HCT116 (cell line): ENCODE data around the gene SPRN. TPM values are rescaled to one million over a fixed set of nuclear protein-coding genes. Genes with fewer than 3 reads are reported as not detected.

Source experiments
- ATAC-seq: fragments of 200-7000 bp; cut with Tn5 transposase; 2 replicates; pipeline ENCODE4 v1.9.1; 2020; ENCODE audit warnings: mild to moderate bottlenecking, moderate library complexity
- BruUV-seq: library from RNA; stranded (reverse); fragments of 400-500 nt; replicated peaks from 2 replicates; lab custom pipeline; 2021; lab: Mats Ljungman, UMichigan
- CTCF ChIA-PET: fragments of 300-600 bp; sonication (Branson Sonifier 250); formaldehyde crosslinking; loops from one replicate; lab custom pipeline; 2021; ENCODE audit warnings: antibody characterized with exemption; lab: Charles Lee
- POLR2A ChIA-PET: fragments of 300-600, 350-600 bp; sonication (Branson Sonifier 250); formaldehyde crosslinking; loops from one replicate; lab custom pipeline; 2021; ENCODE audit warnings: antibody characterized with exemption; lab: Charles Lee
- RAD21 ChIA-PET, 2 experiments: fragments of 300-600 bp; sonication (Branson Sonifier 250); formaldehyde crosslinking; loops; one replicate each; lab custom pipeline; 2023; ENCODE audit warnings: low total read pairs in 2 of 2; ENCODE audit not compliant: uncharacterized antibody in 2 of 2, unreplicated experiment in 2 of 2, low non-redundant PET in 1 of 2; lab: Charles Lee
- DNase-seq: peaks from one replicate; pipeline ENCODE4 v3.0.0-alpha.2; 2010; ENCODE audit warnings: low read depth, low spot score
- H2AFZ ChIP-seq: fragments of 200-600 bp; shearing (Covaris generic), sonication (generic); 2 replicates; pipeline ENCODE4 v1.6.1; 2017; ENCODE audit warnings: low read depth, mixed run types, mixed read lengths, antibody characterized with exemption, low read length; ENCODE audit not compliant: poor library complexity, severe bottlenecking
- H3K27ac ChIP-seq: 2 replicates; pipeline ENCODE4 v1.5.1; 2012; ENCODE audit warnings: low read depth, low read length
- H3K27me3 ChIP-seq: fragments of 200-600 bp; sonication (generic); 2 replicates; pipeline ENCODE4 v1.6.1; 2016; ENCODE audit warnings: mixed run types, low read length, mixed read lengths; ENCODE audit not compliant: insufficient read depth
- H3K36me3 ChIP-seq, 2 experiments: fragments of 200-500 bp in 1 of 2; fragments of 200-600 bp in 1 of 2; sonication (Bioruptor generic) in 1 of 2; sonication (generic) in 1 of 2; 2 replicates each; pipeline versions ENCODE4 v1.5.1 to v1.6.1; 2014 to 2016; ENCODE audit warnings: low read length in 2 of 2, inconsistent platforms in 1 of 2, mixed read lengths in 1 of 2, mixed run types in 1 of 2; ENCODE audit not compliant: insufficient read depth in 2 of 2, control insufficient read depth in 1 of 2
- H3K4me1 ChIP-seq, 2 experiments: fragments of 200-600 bp in 1 of 2; sonication (generic) in 1 of 2; 2 replicates each; pipeline versions ENCODE4 v1.5.1 to v1.6.1; 2012 to 2017; ENCODE audit warnings: low read length in 2 of 2, inconsistent platforms in 1 of 2, mild to moderate bottlenecking in 1 of 2, mixed read lengths in 1 of 2, mixed run types in 1 of 2, moderate library complexity in 1 of 2; ENCODE audit not compliant: insufficient read depth in 2 of 2, control insufficient read depth in 1 of 2
- H3K4me2 ChIP-seq: fragments of 200-600 bp; sonication (generic); 2 replicates; pipeline ENCODE4 v1.6.1; 2017; ENCODE audit warnings: mixed run types, low read length, mixed read lengths
- H3K4me3 ChIP-seq, 2 experiments: fragments of 200-600 bp in 1 of 2; sonication (generic) in 1 of 2; replicated peaks in 1 of 2; 2 replicates each; pipeline ENCODE4 v1.5.1; 2011 to 2016; ENCODE audit warnings: low read length in 2 of 2, control low read depth in 1 of 2, low read depth in 1 of 2, mild to moderate bottlenecking in 1 of 2, mixed read lengths in 1 of 2, mixed run types in 1 of 2
- H3K79me2 ChIP-seq: fragments of 200-600 bp; sonication (generic); 2 replicates; pipeline ENCODE4 v1.6.1; 2017; ENCODE audit warnings: mild to moderate bottlenecking, mixed run types, low read length, moderate library complexity, mixed read lengths; ENCODE audit not compliant: insufficient read depth
- H3K9ac ChIP-seq: fragments of 200-600 bp; sonication (generic); 2 replicates; pipeline ENCODE4 v1.6.1; 2016; ENCODE audit warnings: low read length, mixed read lengths
- H3K9me2 ChIP-seq: fragments of 200-600 bp; sonication (generic), shearing (Covaris generic); 2 replicates; pipeline ENCODE4 v1.6.1; 2017; ENCODE audit warnings: mixed run types, mild to moderate bottlenecking, moderate library complexity; ENCODE audit not compliant: insufficient read depth
- H3K9me3 ChIP-seq, 2 experiments: fragments of 200-500 bp in 1 of 2; fragments of 200-600 bp in 1 of 2; sonication (Bioruptor generic) in 1 of 2; sonication (generic) in 1 of 2; 2 replicates each; pipeline ENCODE4 v1.6.1; 2014 to 2017; ENCODE audit warnings: low read length in 2 of 2, mixed read lengths in 2 of 2, inconsistent platforms in 1 of 2, low read depth in 1 of 2, mild to moderate bottlenecking in 1 of 2, mixed run types in 1 of 2, moderate library complexity in 1 of 2; ENCODE audit not compliant: control insufficient read depth in 1 of 2, insufficient read depth in 1 of 2
- H4K20me1 ChIP-seq: fragments of 200-600 bp; sonication (generic), shearing (Covaris generic); 2 replicates; pipeline ENCODE4 v1.6.1; 2017; ENCODE audit warnings: mixed run types, mild to moderate bottlenecking, moderate library complexity; ENCODE audit not compliant: insufficient read depth
- ATF3 ChIP-seq: IDR thresholded peaks from 2 replicates; pipeline ENCODE4 v1.6.1; 2012
- CEBPB ChIP-seq: IDR thresholded peaks from 2 replicates; pipeline ENCODE4 v1.6.1; 2012; ENCODE audit warnings: low read depth
- CTCF ChIP-seq, 3 experiments: fragments of 200-600 bp in 1 of 3; sonication (generic) in 1 of 3; IDR thresholded peaks in 2 of 3; conservative IDR thresholded peaks in 1 of 3; 2 replicates each; pipeline ENCODE4 v1.5.1; 2012 to 2017; ENCODE audit warnings: low read depth in 2 of 3, low read length in 2 of 3, antibody characterized with exemption in 1 of 3, borderline replicate concordance in 1 of 3, control low read depth in 1 of 3, mild to moderate bottlenecking in 1 of 3, mixed read lengths in 1 of 3, mixed run types in 1 of 3, moderate library complexity in 1 of 3; ENCODE audit not compliant: insufficient read depth in 1 of 3
- ELF1 ChIP-seq: IDR thresholded peaks from 2 replicates; pipeline ENCODE4 v1.6.1; 2012; ENCODE audit warnings: low read depth, borderline replicate concordance
- EZH2 ChIP-seq: fragments of 200-600 bp; sonication (generic); IDR thresholded peaks from 2 replicates; pipeline ENCODE4 v1.6.1; 2017; ENCODE audit warnings: antibody characterized with exemption, mixed run types
- EZH2phosphoT487 ChIP-seq: fragments of 200-600 bp; IDR thresholded peaks from 2 replicates; pipeline ENCODE4 v1.6.1; 2018; ENCODE audit warnings: antibody characterized with exemption, borderline replicate concordance
- FOSL1 ChIP-seq: IDR thresholded peaks from 2 replicates; pipeline ENCODE4 v1.6.1; 2012; ENCODE audit warnings: low read depth
- POLR2A ChIP-seq: IDR thresholded peaks from 2 replicates; pipeline ENCODE4 v1.7.0; 2011; ENCODE audit warnings: borderline replicate concordance; ENCODE audit not compliant: insufficient read depth, insufficient read length; ENCODE audit errors: extremely low read depth
- POLR2AphosphoS5 ChIP-seq: IDR thresholded peaks from 2 replicates; pipeline ENCODE4 v1.6.1; 2011; ENCODE audit warnings: mild to moderate bottlenecking, low read depth, low read length, moderate library complexity
- RAD21 ChIP-seq: IDR thresholded peaks from 2 replicates; pipeline ENCODE4 v1.6.1; 2012; ENCODE audit warnings: low read depth, mild to moderate bottlenecking
- REST ChIP-seq: IDR thresholded peaks from 2 replicates; pipeline ENCODE4 v1.6.1; 2012; ENCODE audit warnings: low read depth
- SIN3A ChIP-seq: IDR thresholded peaks from 2 replicates; pipeline ENCODE4 v1.6.1; 2012; ENCODE audit warnings: low read depth
- SP1 ChIP-seq: IDR thresholded peaks from 2 replicates; pipeline ENCODE4 v1.6.1; 2012; ENCODE audit warnings: low read depth
- SRF ChIP-seq: IDR thresholded peaks from 2 replicates; pipeline ENCODE4 v1.6.1; 2012; ENCODE audit warnings: low read depth
- TCF7L2 ChIP-seq: IDR thresholded peaks from 2 replicates; pipeline ENCODE4 v1.7.0; 2011; ENCODE audit warnings: borderline replicate concordance, inconsistent platforms; ENCODE audit not compliant: insufficient read depth, insufficient read length; ENCODE audit errors: extremely low read depth
- YY1 ChIP-seq: IDR thresholded peaks from 2 replicates; pipeline ENCODE4 v1.6.1; 2011; ENCODE audit warnings: low read length, low read depth, moderate library complexity, mild to moderate bottlenecking; ENCODE audit not compliant: insufficient replicate concordance; ENCODE audit errors: extremely low read depth
- ZBTB33 ChIP-seq: IDR thresholded peaks from 2 replicates; pipeline ENCODE4 v1.6.1; 2011; ENCODE audit warnings: mild to moderate bottlenecking, low read length, moderate library complexity; ENCODE audit not compliant: insufficient replicate concordance; ENCODE audit errors: extremely low read depth
- ZNF274 ChIP-seq: fragments of 200-500 bp; sonication (Bioruptor generic); IDR thresholded peaks from 2 replicates; pipeline ENCODE4 v1.6.1; 2014; ENCODE audit warnings: mild to moderate bottlenecking, low read depth, low read length, inconsistent platforms
- intact Hi-C: fragments of 100-400 bp; cut with micrococcal nuclease; formaldehyde crosslinking; loops from 2 replicates; pipeline ENCODE4 v1.10.0; 2022
- total RNA-seq: library from RNA; stranded (reverse); gene quantifications from one replicate; pipeline ENCODE4 v1.2.1, GENCODE V29; 2021; ENCODE audit not compliant: unreplicated experiment

The SPRN gene
- total RNA-seq, 1 experiment from 2014 or later, result not detected

GRCh38 chr10:133422223-133422806 lies 2.1 kb downstream of the SPRN start:
- intact Hi-C loops, result no loop called here
- no peak overlapping the region for H3K4me2 ChIP-seq
- H3K9me3 ChIP-seq, result no peaks in the 10 kb centered on the region
- H3K9ac ChIP-seq, result no peak overlapping the region
- H3K4me3 ChIP-seq, result no peak overlapping the region
- H3K79me2 ChIP-seq, result no peaks in the 10 kb centered on the region
- BruUV-seq, result no TSS peak
- H3K27ac ChIP-seq, result no peak overlapping the region
- H3K4me1 ChIP-seq, result no peaks in the 10 kb centered on the region
- no peak for TF ChIP-seq FOSL1
- no peak for TF ChIP-seq TCF7L2
- TF ChIP-seq REST, result no peak
- TF ChIP-seq SRF, result no peak
- no peak for TF ChIP-seq CEBPB
- TF ChIP-seq POLR2AphosphoS5, result no peak
- no peak for TF ChIP-seq ATF3
- no peak for TF ChIP-seq SIN3A
- TF ChIP-seq ELF1, result no peak
- no peak for TF ChIP-seq CTCF (IDR thresholded peaks at IDR 0.05 in 2 of 3, conservative IDR thresholded peaks at IDR 0.05 in 1 of 3; ENCODE audit: borderline replicate concordance in 1 of 3, insufficient read depth in 1 of 3, low read depth in 2 of 3, low read length in 2 of 3)
- TF ChIP-seq RAD21, result no peak
- TF ChIP-seq SP1, result no peak
- TF ChIP-seq YY1, result no peak
- TF ChIP-seq ZBTB33, result no peak
- TF ChIP-seq EZH2, result no peak
- TF ChIP-seq EZH2phosphoT487, result no peak
- no peak for TF ChIP-seq ZNF274
- TF ChIP-seq POLR2A, result no peak
- TF ChIP-seq, all 23 proteins: peak for 0
- Histone ChIP-seq H3K36me3 (no peaks in the 10 kb centered on the region), H3K27me3 (no peaks in the 10 kb centered on the region), H4K20me1 (no peaks in the 10 kb centered on the region), H2AFZ (no peak overlapping the region), H3K9me2 (no peaks in the 10 kb centered on the region)
- ChIA-PET CTCF (no interaction called here), RAD21 (no interaction called here), POLR2A (no interaction called here)
- DNase-seq (no peak), ATAC-seq (no peak)
